HG03039 (cell line): ENCODE results near the gene COX7C.
A peak's percentile ranks its signal among the peaks of the same experiment; 100 is the strongest.
"Not testable (repeated sequence)": the region's sequence is repeated elsewhere in the genome, so short reads cannot be mapped to it uniquely, and the experiment has no call there.

Source experiments
- ATAC-seq: cut with Tn5 transposase; IDR thresholded peaks from one replicate; pipeline ENCODE4 v1.9.1; 2021; ENCODE audit warnings: mild to moderate bottlenecking, moderate library complexity; ENCODE audit not compliant: unreplicated experiment

Gene COX7C

GRCh38 chr5:86617756-86618576 is at the start of gene COX7C:
Gene COX7C, plus strand, starts transcription at chr5:86617941. Its CDS starts 115 bp downstream, at chr5:86618056.
- peak; percentile 99 for ATAC-seq

- ATAC-seq = not testable (repeated sequence)
These were observed 48.0 kb upstream of the COX7C start for GRCh38 chr5:86569522-86570426.

GRCh38 chr5:86570427-86571083 is 47.2 kb upstream of the COX7C start:
- ATAC-seq = no peak

- ATAC-seq = not testable (repeated sequence)
These were observed 46.6 kb upstream of the COX7C start for GRCh38 chr5:86571109-86571508.

- no peak for ATAC-seq
These were observed 44.8 kb upstream of the COX7C start for GRCh38 chr5:86572825-86573517.

GRCh38 chr5:86579502-86579901 is 38.2 kb upstream of the COX7C start:
- no peak for ATAC-seq

GRCh38 chr5:86596476-86596875 is 21.3 kb upstream of the COX7C start:
- no peak for ATAC-seq

- no peak for ATAC-seq
These were observed 11.9 kb upstream of the COX7C start for GRCh38 chr5:86605881-86606280.

- no peak for ATAC-seq
These were observed 4.3 kb upstream of the COX7C start for GRCh38 chr5:86613455-86613854.

GRCh38 chr5:86617309-86617755 is 409 bp upstream of the COX7C start:
- no peak for ATAC-seq

GRCh38 chr5:86623785-86624483 is 6.2 kb downstream of the COX7C start:
- ATAC-seq = no peak

- ATAC-seq = no peak
These were observed 7.4 kb downstream of the COX7C start for GRCh38 chr5:86625148-86625547.

- ATAC-seq = no peak
These were observed 8.4 kb downstream of the COX7C start for GRCh38 chr5:86626149-86626548.

- no peak for ATAC-seq
These were observed 13.4 kb downstream of the COX7C start for GRCh38 chr5:86631165-86631564.

- no peak for ATAC-seq
These were observed 23.3 kb downstream of the COX7C start for GRCh38 chr5:86640998-86641397.

GRCh38 chr5:86644843-86645242 is 27.1 kb downstream of the COX7C start:
- ATAC-seq = no peak

GRCh38 chr5:86645885-86646284 is 28.1 kb downstream of the COX7C start:
- no peak for ATAC-seq

GRCh38 chr5:86646671-86647070 is 28.9 kb downstream of the COX7C start:
- ATAC-seq = no peak

- no peak for ATAC-seq
These were observed 32.2 kb downstream of the COX7C start for GRCh38 chr5:86649832-86650505.
